GM19468 (cell line): ENCODE results near the gene TTC28.
"Not testable (repeated sequence)": the region's sequence is repeated elsewhere in the genome, so short reads cannot be mapped to it uniquely, and the experiment has no call there.

Experiments used
- ATAC-seq: cut with Tn5 transposase; IDR thresholded peaks from one replicate; pipeline ENCODE4 v1.9.1; 2021; ENCODE audit warnings: mild to moderate bottlenecking, moderate library complexity, moderate number of reproducible peaks; ENCODE audit not compliant: unreplicated experiment; ENCODE audit errors: extremely low read depth

TTC28 gene

GRCh38 chr22:28174509-28174908 lies 505.1 kb downstream of the TTC28 start:
- ATAC-seq, result no peak

GRCh38 chr22:28172892-28173670 lies 506.6 kb downstream of the TTC28 start:
- ATAC-seq, result no peak

GRCh38 chr22:28171712-28172111 lies 507.9 kb downstream of the TTC28 start:
- ATAC-seq, result no peak

- no peak for ATAC-seq
Observed at GRCh38 chr22:28171115-28171514, 508.5 kb downstream of the TTC28 start.

- ATAC-seq, result not testable (repeated sequence)
Observed at GRCh38 chr22:28169314-28169713, 510.3 kb downstream of the TTC28 start.

GRCh38 chr22:28155808-28156207 lies 523.8 kb downstream of the TTC28 start:
- ATAC-seq, result no peak

GRCh38 chr22:28154861-28155260 lies 524.8 kb downstream of the TTC28 start:
- no peak for ATAC-seq

- no peak for ATAC-seq
Observed at GRCh38 chr22:28151151-28151816, 528.4 kb downstream of the TTC28 start.

GRCh38 chr22:28148816-28149465 lies 530.7 kb downstream of the TTC28 start:
- ATAC-seq, result no peak

- no peak for ATAC-seq
Observed at GRCh38 chr22:28147401-28147800, 532.2 kb downstream of the TTC28 start.

- ATAC-seq, result no peak
Observed at GRCh38 chr22:28146401-28147314, 533.0 kb downstream of the TTC28 start.

GRCh38 chr22:28143961-28144745 lies 535.5 kb downstream of the TTC28 start:
- no peak for ATAC-seq

- ATAC-seq, result no peak
Observed at GRCh38 chr22:28143241-28143865, 536.3 kb downstream of the TTC28 start.

GRCh38 chr22:28142361-28142961 lies 537.2 kb downstream of the TTC28 start:
- ATAC-seq, result no peak

GRCh38 chr22:28141614-28142013 lies 538.0 kb downstream of the TTC28 start:
- ATAC-seq, result no peak

GRCh38 chr22:28139961-28140360 lies 539.7 kb downstream of the TTC28 start:
- no peak for ATAC-seq

GRCh38 chr22:28139516-28139915 lies 540.1 kb downstream of the TTC28 start:
- ATAC-seq, result no peak

- no peak for ATAC-seq
Observed at GRCh38 chr22:28137036-28137435, 542.6 kb downstream of the TTC28 start.

GRCh38 chr22:28132466-28132865 lies 547.2 kb downstream of the TTC28 start:
- ATAC-seq, result no peak
